Tongue (tissue), 2 donors: ENCODE data around the gene TM9SF3. TPM values are rescaled to one million over a fixed set of nuclear protein-coding genes. Genes with fewer than 3 reads are reported as not detected.

ENCODE experiments used
- small RNA-seq: library from RNA; depleted of rRNA; stranded (forward); fragments of <200 nt; gene quantifications from one replicate; pipeline ENCODE3, GENCODE V24; 2014; ENCODE audit warnings: low replicate concordance
- total RNA-seq: library from RNA; depleted of rRNA; stranded (reverse); fragments of >200 nt; gene quantifications from one replicate; pipeline ENCODE4 v1.2.3, GENCODE V29; 2014

The TM9SF3 gene
- total RNA-seq, 1 donor from 2014 or later = 90.1 TPM

Small RNA genes lying within 50 kb of the gene (small RNA-seq; reads per million reads assigned to genes)
- not detected for gene RNA5SP324

Other genes starting within 250 kb of the TM9SF3 start
- not detected for gene OPALIN, start 228.0 kb downstream of the TM9SF3 start, total RNA-seq
- 6.5 TPM for gene TLL2, start 73.1 kb downstream of the TM9SF3 start, total RNA-seq
- gene PIK3AP1, start 133.5 kb upstream of the TM9SF3 start, total RNA-seq = 9.8 TPM
- 49.1 TPM for gene LCOR, start 245.3 kb upstream of the TM9SF3 start, total RNA-seq